ENCODE measurements around the gene BEGAIN.

Gene BEGAIN

DNA sequence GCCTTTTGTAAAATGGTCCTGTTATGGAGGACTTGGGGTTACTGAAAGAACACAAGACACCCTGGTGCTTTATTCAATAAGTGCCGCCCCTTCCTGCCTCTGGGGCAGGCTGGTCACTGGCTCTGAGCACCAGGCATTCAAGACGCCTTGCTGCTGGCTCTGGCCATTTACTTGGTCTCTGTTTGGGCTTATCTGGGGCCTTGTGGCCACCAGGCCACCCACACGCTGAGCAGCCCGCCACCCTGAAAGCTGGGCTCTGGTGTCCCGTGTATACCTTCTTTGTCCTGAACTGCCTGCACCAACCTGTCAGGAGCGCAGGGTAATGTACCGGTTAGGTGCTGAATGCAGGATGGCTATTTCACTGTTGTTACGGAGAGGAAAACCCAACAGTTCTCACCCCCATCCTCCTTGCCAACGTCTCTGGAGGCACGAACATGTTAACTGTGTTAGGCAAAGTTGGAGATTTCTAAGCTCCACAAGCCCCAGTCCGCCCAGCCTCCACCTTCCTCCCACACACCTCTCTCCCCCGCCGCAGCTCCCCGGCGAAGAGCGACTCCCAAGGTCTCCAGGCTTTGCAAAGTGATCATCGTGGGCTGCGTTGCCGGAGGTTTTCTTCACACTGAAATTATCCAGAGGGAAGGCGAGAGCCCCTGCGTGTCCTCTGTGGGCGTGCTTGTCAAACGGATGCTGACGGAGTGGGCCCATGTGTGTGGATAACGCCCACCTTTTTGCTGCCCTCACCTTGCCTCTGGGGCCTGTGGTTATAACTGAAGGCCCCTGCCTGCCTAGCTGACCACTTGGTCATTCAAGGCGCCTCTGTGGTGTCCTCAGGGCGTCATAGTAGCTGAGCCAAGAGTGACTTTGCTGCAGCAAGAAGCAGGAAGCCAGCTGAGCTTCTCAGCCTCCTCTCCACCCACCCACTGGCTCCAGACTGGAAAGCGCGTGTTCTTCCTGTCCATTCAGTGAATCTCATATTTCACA lies 18.8 kb upstream of the BEGAIN start:
- Histone ChIP-seq H3K9ac (ENCODE audit: low read length) (no peak overlapping the region), H3K4me1 (ENCODE audit: control insufficient read depth, insufficient read depth, low read length) (peaks cover 4% of the 10 kb centered on the region; the same call in 1 of the 2 replicates), H3K4me3 (ENCODE audit: low read depth, low read length) (no peak overlapping the region), H3K27ac (ENCODE audit: low read depth, low read length) (no peak overlapping the region), H3K36me3 (ENCODE audit: control insufficient read depth, insufficient read depth, low read length) (no peaks in the 10 kb centered on the region), H3K27me3 (ENCODE audit: control insufficient read depth, insufficient read depth, low read length) (no peaks in the 10 kb centered on the region), H3K9me3 (ENCODE audit: control insufficient read depth, insufficient read depth, low read depth, low read length) (no peaks in the 10 kb centered on the region)

DNA sequence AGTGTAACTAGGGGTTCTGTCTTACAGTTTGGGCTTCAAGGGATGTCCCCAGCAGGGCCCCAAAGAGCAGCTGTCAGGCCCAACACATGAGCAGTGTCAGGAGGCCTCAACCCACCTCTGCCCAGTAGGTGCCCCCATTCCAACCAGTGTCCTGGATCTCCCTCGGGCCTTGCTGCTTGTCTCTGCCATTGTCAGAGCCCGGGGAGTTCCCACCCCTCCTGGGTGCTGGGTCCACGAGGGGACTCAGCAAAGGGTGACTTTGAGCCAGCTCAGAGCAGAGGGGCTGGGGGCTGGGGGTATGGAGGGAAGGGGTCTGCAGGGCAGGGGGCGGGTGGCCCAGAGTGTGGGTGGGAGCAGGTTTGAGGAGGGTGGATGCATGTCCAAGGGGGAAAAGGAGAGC lies 18.0 kb upstream of the BEGAIN start:
- H3K9ac ChIP-seq (ENCODE audit: low read length) = no peak overlapping the region
- H3K27ac ChIP-seq (ENCODE audit: low read depth, low read length) = no peak overlapping the region
- H3K4me3 ChIP-seq (ENCODE audit: low read depth, low read length) = no peak overlapping the region
- no peaks in the 10 kb centered on the region for H3K36me3 ChIP-seq (ENCODE audit: control insufficient read depth, insufficient read depth, low read length)
- H3K27me3 ChIP-seq (ENCODE audit: control insufficient read depth, insufficient read depth, low read length) = no peaks in the 10 kb centered on the region
- H3K4me1 ChIP-seq (ENCODE audit: control insufficient read depth, insufficient read depth, low read length) = peaks cover 4% of the 10 kb centered on the region; the same call in 1 of the 2 replicates
- H3K9me3 ChIP-seq (ENCODE audit: control insufficient read depth, insufficient read depth, low read depth, low read length) = no peaks in the 10 kb centered on the region

DNA sequence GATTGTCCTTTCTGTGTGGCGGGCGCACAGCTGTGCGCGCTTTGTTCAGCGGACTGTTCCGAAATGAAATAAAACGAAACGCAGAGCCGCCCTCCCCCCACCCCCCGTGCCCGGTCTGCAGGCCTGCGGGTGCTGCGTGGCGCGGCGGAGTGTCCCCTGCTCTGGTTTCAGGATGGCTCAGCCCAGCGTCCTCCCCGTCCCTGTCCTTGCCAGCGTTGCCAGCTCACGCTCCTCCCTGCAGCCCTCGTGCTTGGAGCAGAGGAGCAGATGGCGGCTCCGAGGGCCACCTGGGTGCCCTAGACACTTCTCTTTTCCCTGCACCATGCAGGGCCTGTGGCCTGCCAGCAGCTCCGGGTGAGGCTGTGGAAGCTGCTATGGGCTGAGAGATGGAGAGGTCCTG lies 17.5 kb upstream of the BEGAIN start:
- Histone ChIP-seq H3K9ac (ENCODE audit: low read length) (no peak overlapping the region), H3K27ac (ENCODE audit: low read depth, low read length) (no peak overlapping the region), H3K4me1 (ENCODE audit: control insufficient read depth, insufficient read depth, low read length) (peaks cover 4% of the 10 kb centered on the region; the same call in 1 of the 2 replicates), H3K36me3 (ENCODE audit: control insufficient read depth, insufficient read depth, low read length) (no peaks in the 10 kb centered on the region), H3K27me3 (ENCODE audit: control insufficient read depth, insufficient read depth, low read length) (no peaks in the 10 kb centered on the region), H3K4me3 (ENCODE audit: low read depth, low read length) (no peak overlapping the region), H3K9me3 (ENCODE audit: control insufficient read depth, insufficient read depth, low read depth, low read length) (no peaks in the 10 kb centered on the region)

DNA sequence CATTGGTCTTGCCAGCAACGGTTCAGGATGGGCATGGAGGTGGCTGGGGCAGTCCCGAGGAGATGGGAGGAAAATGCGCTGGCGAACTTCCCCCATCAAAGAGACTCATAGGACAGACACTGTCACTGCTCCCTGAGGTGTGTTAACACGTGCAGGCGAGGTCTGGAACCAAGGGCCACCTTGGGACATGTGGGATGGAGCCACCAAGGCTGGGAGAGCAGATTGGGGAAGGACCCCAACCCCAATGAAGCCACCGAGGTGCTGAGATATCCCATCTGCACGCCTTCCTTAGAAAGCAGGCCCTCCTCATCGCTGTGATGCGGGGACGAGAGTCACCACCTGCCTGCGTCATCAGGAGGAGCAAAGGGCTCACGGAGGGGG lies 16.9 kb upstream of the BEGAIN start:
- peaks cover 4% of the 10 kb centered on the region; the same call in 1 of the 2 replicates for H3K4me1 ChIP-seq (ENCODE audit: control insufficient read depth, insufficient read depth, low read length)
- no peak overlapping the region for H3K27ac ChIP-seq (ENCODE audit: low read depth, low read length)
- H3K36me3 ChIP-seq (ENCODE audit: control insufficient read depth, insufficient read depth, low read length) = no peaks in the 10 kb centered on the region
- no peaks in the 10 kb centered on the region for H3K9me3 ChIP-seq (ENCODE audit: control insufficient read depth, insufficient read depth, low read depth, low read length)
- H3K9ac ChIP-seq (ENCODE audit: low read length) = no peak overlapping the region
- no peak overlapping the region for H3K4me3 ChIP-seq (ENCODE audit: low read depth, low read length)
- H3K27me3 ChIP-seq (ENCODE audit: control insufficient read depth, insufficient read depth, low read length) = no peaks in the 10 kb centered on the region

DNA sequence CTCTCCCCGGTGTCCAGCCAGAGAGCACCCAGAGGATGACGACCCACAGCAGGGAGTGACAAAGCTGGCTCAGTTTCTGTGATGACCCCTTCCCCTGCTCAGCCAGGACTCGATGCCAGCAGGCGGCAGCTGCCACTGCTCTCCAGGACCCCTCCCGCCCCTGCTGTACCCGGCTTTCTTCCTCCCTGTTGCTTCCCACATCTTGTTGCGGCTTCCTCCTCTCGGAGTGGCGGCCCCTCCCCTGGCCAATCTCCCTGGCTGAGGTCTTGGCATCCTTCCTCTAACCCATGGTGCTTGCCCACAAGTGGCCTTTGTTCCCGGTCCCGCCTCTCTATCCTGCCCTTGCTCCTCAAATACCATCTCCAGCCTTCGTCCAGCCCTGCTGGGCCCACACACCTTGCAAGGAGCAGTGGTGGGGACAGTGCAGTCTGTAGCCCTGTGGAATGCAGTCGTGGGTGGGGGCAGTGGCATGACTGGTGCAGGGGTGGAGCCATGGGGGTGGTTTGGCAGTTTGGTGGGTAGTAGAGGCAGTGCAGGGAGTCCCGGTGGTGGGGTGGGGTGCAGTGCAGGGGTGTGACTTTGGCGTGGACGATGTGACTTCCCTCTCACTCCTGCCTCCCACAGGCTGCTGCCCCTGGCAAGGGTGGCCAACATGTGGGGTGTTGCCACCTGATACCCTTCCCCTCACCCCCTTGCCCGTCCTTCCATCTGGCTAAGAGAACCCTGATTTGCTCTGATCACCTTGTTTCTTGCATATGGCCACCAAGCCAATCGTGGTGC lies 16.3 kb upstream of the BEGAIN start:
- Histone ChIP-seq H3K4me1 (ENCODE audit: control insufficient read depth, insufficient read depth, low read length) (peaks cover 4% of the 10 kb centered on the region; the same call in 1 of the 2 replicates), H3K36me3 (ENCODE audit: control insufficient read depth, insufficient read depth, low read length) (no peaks in the 10 kb centered on the region), H3K4me3 (ENCODE audit: low read depth, low read length) (no peak overlapping the region), H3K9me3 (ENCODE audit: control insufficient read depth, insufficient read depth, low read depth, low read length) (no peaks in the 10 kb centered on the region), H3K9ac (ENCODE audit: low read length) (no peak overlapping the region), H3K27ac (ENCODE audit: low read depth, low read length) (no peak overlapping the region), H3K27me3 (ENCODE audit: control insufficient read depth, insufficient read depth, low read length) (peaks cover 4% of the 10 kb centered on the region; the same call in 1 of the 2 replicates)

DNA sequence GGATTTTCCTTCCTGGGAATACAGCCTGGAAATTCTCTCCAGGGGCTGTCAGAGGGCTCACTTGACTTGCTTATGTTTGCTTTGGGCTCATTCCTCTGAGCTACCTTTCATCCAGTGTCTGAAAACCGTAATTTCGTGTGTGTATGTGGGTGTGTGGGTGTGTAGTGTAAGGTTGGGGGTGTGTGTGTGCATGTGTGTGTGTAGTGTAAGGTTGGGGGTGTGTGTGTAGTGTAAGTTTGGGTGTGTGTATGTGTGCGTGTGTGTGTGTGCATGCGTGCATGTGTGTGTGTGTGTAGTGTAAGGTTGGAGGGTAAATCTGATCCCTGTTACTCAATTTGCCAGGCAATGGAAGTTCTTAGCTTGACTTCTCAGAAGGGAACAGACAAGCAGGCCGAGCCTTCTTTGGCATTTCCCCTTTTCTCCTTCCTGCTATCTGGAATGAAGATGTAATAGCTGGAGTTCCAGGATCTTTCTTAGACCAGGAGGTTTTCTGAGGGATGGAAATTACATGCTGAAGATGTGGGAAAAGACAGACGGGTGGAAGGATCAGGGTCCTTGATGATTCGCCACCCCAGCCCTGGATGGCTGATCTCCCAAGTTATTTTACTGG lies 15.5 kb upstream of the BEGAIN start:
- no peaks in the 10 kb centered on the region for H3K9me3 ChIP-seq (ENCODE audit: control insufficient read depth, insufficient read depth, low read depth, low read length)
- peaks cover 5% of the 10 kb centered on the region; the same call in 1 of the 2 replicates for H3K27me3 ChIP-seq (ENCODE audit: control insufficient read depth, insufficient read depth, low read length)
- no peak overlapping the region for H3K27ac ChIP-seq (ENCODE audit: low read depth, low read length)
- no peaks in the 10 kb centered on the region for H3K36me3 ChIP-seq (ENCODE audit: control insufficient read depth, insufficient read depth, low read length)
- peaks cover 4% of the 10 kb centered on the region; the same call in 1 of the 2 replicates for H3K4me1 ChIP-seq (ENCODE audit: control insufficient read depth, insufficient read depth, low read length)
- no peak overlapping the region for H3K4me3 ChIP-seq (ENCODE audit: low read depth, low read length)
- no peak overlapping the region for H3K9ac ChIP-seq (ENCODE audit: low read length)

DNA sequence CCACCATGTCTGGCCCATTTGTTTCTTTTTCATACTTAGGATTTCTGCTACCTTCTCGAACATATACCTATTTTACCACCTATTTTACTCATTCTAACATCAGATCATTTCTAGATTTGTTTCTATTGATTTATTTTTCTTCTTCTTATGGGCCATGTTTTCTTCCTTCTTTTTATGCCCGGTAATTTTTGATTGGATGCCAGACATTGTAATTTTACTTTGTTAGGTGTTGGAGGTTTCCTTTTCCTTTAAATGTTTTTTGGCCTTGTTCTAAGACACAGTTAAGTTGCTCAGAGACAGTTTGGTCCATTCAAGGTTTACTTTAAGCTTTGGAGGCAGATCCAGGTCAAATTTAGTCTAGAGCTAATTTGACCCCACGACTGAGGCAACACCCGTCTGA lies 14.7 kb upstream of the BEGAIN start:
- Histone ChIP-seq H3K9me3 (ENCODE audit: control insufficient read depth, insufficient read depth, low read depth, low read length) (no peaks in the 10 kb centered on the region), H3K4me3 (ENCODE audit: low read depth, low read length) (no peak overlapping the region), H3K27ac (ENCODE audit: low read depth, low read length) (no peak overlapping the region), H3K27me3 (ENCODE audit: control insufficient read depth, insufficient read depth, low read length) (peaks cover 5% of the 10 kb centered on the region; the same call in 1 of the 2 replicates), H3K9ac (ENCODE audit: low read length) (no peak overlapping the region), H3K36me3 (ENCODE audit: control insufficient read depth, insufficient read depth, low read length) (no peaks in the 10 kb centered on the region), H3K4me1 (ENCODE audit: control insufficient read depth, insufficient read depth, low read length) (peaks cover 4% of the 10 kb centered on the region; the same call in 1 of the 2 replicates)

DNA sequence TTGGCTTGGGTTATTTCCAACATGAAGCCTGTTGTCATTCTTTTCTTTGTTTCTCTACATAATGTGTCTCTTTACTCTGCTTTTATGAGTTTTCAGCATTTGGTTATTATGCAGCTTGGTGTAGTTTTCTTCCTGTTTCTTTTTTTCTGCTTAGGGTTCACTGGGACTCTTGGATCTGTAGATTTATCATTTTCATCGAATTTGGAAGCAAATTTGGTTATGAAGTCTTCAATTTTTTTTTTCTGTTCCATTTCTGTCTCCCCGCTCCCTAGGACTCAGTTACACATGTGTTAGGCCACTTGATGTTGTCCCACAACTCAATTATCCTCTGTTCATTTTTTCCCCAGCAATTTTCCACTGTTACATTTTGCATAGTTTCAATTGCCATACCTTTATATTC lies 13.8 kb upstream of the BEGAIN start:
- Histone ChIP-seq H3K36me3 (ENCODE audit: control insufficient read depth, insufficient read depth, low read length) (no peaks in the 10 kb centered on the region), H3K9ac (ENCODE audit: low read length) (no peak overlapping the region), H3K4me3 (ENCODE audit: low read depth, low read length) (no peak overlapping the region), H3K27ac (ENCODE audit: low read depth, low read length) (no peak overlapping the region), H3K4me1 (ENCODE audit: control insufficient read depth, insufficient read depth, low read length) (peaks cover 4% of the 10 kb centered on the region; the same call in 1 of the 2 replicates), H3K27me3 (ENCODE audit: control insufficient read depth, insufficient read depth, low read length) (peaks cover 5% of the 10 kb centered on the region; the same call in 1 of the 2 replicates), H3K9me3 (ENCODE audit: control insufficient read depth, insufficient read depth, low read depth, low read length) (no peaks in the 10 kb centered on the region)

DNA sequence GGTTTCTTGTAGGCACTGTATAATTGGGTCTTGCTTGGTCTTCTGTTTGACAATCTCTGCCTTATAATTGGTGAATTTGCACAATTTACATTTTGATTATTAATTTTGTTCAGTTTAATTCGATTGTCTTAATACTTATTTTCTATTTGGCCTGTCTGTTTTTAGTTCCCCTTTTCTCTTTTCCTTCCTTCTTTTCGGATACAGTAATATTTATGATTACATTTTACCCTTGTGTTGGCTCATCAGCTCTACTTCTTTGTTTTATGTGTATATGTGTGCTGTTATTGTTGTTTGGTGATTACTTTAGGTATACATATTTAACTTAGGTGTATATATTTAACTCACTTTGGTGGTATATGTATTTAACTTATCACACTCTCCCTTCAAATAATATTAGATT lies 12.8 kb upstream of the BEGAIN start:
- H3K4me3 ChIP-seq (ENCODE audit: low read depth, low read length) = no peak overlapping the region
- peaks cover 5% of the 10 kb centered on the region; the same call in 1 of the 2 replicates for H3K27me3 ChIP-seq (ENCODE audit: control insufficient read depth, insufficient read depth, low read length)
- no peak overlapping the region for H3K9ac ChIP-seq (ENCODE audit: low read length)
- H3K9me3 ChIP-seq (ENCODE audit: control insufficient read depth, insufficient read depth, low read depth, low read length) = no peaks in the 10 kb centered on the region
- no peaks in the 10 kb centered on the region for H3K4me1 ChIP-seq (ENCODE audit: control insufficient read depth, insufficient read depth, low read length)
- no peaks in the 10 kb centered on the region for H3K36me3 ChIP-seq (ENCODE audit: control insufficient read depth, insufficient read depth, low read length)
- H3K27ac ChIP-seq (ENCODE audit: low read depth, low read length) = no peak overlapping the region

DNA sequence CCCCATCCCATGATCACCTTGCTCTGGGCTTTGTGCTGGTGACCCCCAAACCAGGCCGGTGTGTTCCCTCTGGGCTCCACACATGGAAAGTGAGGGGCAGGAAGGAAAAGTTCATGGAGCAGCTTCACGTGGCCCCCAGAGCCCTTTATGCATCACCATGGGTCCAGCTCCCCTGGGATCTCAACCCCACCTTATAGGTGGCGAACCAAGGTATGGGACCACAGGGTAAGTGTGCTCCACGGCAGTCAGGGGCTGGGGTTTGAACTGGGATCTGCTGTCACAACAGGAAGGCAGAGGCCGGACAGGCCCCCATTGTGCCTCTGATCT lies 7.4 kb upstream of the BEGAIN start:
- Histone ChIP-seq H3K27ac (ENCODE audit: low read depth, low read length) (no peak overlapping the region), H3K9ac (ENCODE audit: low read length) (no peak overlapping the region), H3K4me3 (ENCODE audit: low read depth, low read length) (no peak overlapping the region), H3K4me1 (ENCODE audit: control insufficient read depth, insufficient read depth, low read length) (no peaks in the 10 kb centered on the region; the same call in 1 of the 2 replicates), H3K36me3 (ENCODE audit: control insufficient read depth, insufficient read depth, low read length) (no peaks in the 10 kb centered on the region), H3K9me3 (ENCODE audit: control insufficient read depth, insufficient read depth, low read depth, low read length) (no peaks in the 10 kb centered on the region), H3K27me3 (ENCODE audit: control insufficient read depth, insufficient read depth, low read length) (peaks cover 36% of the 10 kb centered on the region)

Data from HUES6 (cell line).